ENCODE results near the gene MPV17L. TPM values are rescaled to one million over a fixed set of nuclear protein-coding genes. Genes with fewer than 3 reads are reported as not detected.
A peak's percentile ranks its signal among the peaks of the same experiment; 100 is the strongest.
"Not testable (repeated sequence)": the region's sequence is repeated elsewhere in the genome, so short reads cannot be mapped to it uniquely, and the experiment has no call there.

The MPV17L gene
- total RNA-seq, 1 experiment from 2014 or later, result not detected

- DNase-seq (ENCODE audit: low read depth), result peak; percentile 38
- in situ Hi-C loops (cut with HindIII; ENCODE audit: low pct_unique_long_range_greater_than_20kb, low sequenced_read_pairs), result loop anchor here (25.0 kb wide), 1 partner anchor 109 kb away; no protein-coding TSS in a partner anchor
Observed at GRCh38 chr16:15403392-15403995, 7.9 kb downstream of the MPV17L start.

DNA sequence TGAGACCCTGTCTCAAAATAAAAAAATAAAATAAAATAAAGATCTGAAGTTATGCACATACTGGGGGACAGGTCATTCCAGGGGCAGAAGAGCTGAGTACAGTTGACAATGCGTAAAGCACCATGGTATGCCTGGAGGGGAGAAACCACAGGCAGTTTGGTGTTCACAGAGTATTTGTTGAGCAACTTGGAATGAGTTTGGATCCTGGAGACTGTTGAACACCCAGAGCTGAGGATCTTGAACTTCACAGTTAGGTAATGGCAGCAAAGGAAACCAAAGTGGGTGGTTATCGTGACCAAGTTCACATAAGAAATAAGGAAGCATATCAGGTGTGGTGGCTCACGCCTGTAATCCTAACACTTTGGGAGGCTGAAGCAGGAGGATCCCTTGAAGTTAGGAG lies 8.5 kb downstream of the MPV17L start:
- DNase-seq (ENCODE audit: low read depth), result not testable (repeated sequence)
- in situ Hi-C loops (cut with HindIII; ENCODE audit: low pct_unique_long_range_greater_than_20kb, low sequenced_read_pairs), result loop anchor here (25.0 kb wide), 1 partner anchor 108 kb away; no protein-coding TSS in a partner anchor

DNA sequence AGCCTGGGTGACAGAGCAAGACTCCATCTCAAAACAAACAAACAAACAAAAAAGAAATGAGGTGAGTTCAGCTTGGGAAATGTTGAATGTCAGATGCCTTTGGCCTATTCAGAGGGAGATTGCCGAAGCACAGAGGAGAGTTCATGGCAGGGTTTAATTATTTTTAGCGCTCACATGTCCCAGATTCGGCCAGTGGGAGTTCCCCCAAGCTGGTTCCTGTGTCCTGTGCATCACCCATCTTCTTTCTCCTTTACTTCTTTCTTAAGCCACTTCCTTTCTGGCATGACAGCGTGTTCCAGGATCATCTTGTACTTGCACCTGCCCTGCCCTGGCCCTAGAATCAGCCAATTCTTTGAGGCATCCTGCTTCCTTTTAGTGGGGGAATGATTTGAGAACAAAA lies 9.2 kb downstream of the MPV17L start:
- in situ Hi-C loops (cut with HindIII; ENCODE audit: low pct_unique_long_range_greater_than_20kb, low sequenced_read_pairs), result loop anchor here (25.0 kb wide), 1 partner anchor 108 kb away; no protein-coding TSS in a partner anchor

DNA sequence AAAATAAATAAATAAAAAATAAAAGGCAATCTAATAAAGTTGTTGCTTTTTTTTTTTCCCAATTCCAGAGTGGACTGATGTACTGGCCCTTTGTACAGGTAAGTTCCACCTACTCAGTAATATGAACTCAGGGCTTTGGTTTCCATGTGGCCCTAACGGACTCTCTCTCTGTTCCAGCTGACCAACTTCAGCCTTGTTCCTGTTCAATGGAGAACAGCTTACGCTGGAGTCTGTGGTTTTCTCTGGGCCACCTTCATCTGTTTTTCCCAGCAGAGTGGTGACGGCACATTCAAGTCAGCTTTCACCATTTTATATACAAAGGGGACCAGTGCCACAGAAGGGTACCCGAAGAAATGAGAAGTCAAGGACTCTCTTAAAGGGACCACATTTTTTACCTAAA lies 12.2 kb downstream of the MPV17L start:
- in situ Hi-C loops (cut with HindIII; ENCODE audit: low pct_unique_long_range_greater_than_20kb, low sequenced_read_pairs), result loop anchor here (25.0 kb wide), 1 partner anchor 105 kb away; no protein-coding TSS in a partner anchor
- DNase-seq (ENCODE audit: low read depth), result peak; percentile 47

More for the DNA sequence above, 9.2 kb downstream of the MPV17L start:
- DNase-seq (ENCODE audit: low read depth), result no peak

GRCh38 chr16:15409476-15409875 lies 13.9 kb downstream of the MPV17L start:
- DNase-seq (ENCODE audit: low read depth), result not testable (repeated sequence)
- in situ Hi-C loops (cut with HindIII; ENCODE audit: low pct_unique_long_range_greater_than_20kb, low sequenced_read_pairs), result loop anchor here (25.0 kb wide), 1 partner anchor 103 kb away; no protein-coding TSS in a partner anchor

DNA sequence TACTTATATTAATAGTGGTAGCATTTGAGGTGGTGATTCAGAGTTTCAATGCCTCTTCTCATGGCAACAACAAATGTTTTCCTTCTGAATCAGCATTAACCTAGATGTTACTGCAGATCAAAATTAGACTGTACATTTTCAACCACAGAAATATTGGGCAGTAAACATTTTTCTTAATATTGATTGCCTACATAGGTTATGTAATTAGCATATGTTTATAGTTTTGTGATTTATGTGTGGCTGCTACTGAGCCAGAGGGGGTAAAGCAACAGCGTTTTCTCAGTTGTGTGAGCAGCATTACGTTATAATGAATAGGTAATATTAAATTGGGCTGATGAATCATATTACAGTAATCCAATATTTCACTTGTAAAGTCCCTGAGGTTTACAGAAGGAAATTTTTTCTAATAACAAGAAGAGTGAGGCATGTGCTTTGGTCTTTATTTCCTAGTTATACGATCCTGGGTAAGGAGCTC lies 20.0 kb downstream of the MPV17L start:
- in situ Hi-C loops (cut with HindIII; ENCODE audit: low pct_unique_long_range_greater_than_20kb, low sequenced_read_pairs), result loop anchor here (25.0 kb wide), 1 partner anchor 97 kb away; no protein-coding TSS in a partner anchor

GRCh38 chr16:15417197-15417596 lies 21.6 kb downstream of the MPV17L start:
- in situ Hi-C loops (cut with HindIII; ENCODE audit: low pct_unique_long_range_greater_than_20kb, low sequenced_read_pairs), result loop anchor here (25.0 kb wide), 1 partner anchor 95 kb away; no protein-coding TSS in a partner anchor
- DNase-seq (ENCODE audit: low read depth), result no peak

More for the DNA sequence above, 20.0 kb downstream of the MPV17L start:
- DNase-seq (ENCODE audit: low read depth), result peak; percentile 16

- in situ Hi-C loops (cut with HindIII; ENCODE audit: low pct_unique_long_range_greater_than_20kb, low sequenced_read_pairs), result loop anchor here (25.0 kb wide), 1 partner anchor 94 kb away; no protein-coding TSS in a partner anchor
- DNase-seq (ENCODE audit: low read depth), result no peak
Observed at GRCh38 chr16:15418206-15418605, 22.7 kb downstream of the MPV17L start.

- in situ Hi-C loops (cut with HindIII; ENCODE audit: low pct_unique_long_range_greater_than_20kb, low sequenced_read_pairs), result loop anchor here (25.0 kb wide), 1 partner anchor 91 kb away; no protein-coding TSS in a partner anchor
- not testable (repeated sequence) for DNase-seq (ENCODE audit: low read depth)
Observed at GRCh38 chr16:15421696-15422095, 26.1 kb downstream of the MPV17L start.

- no peak for DNase-seq (ENCODE audit: low read depth)
- in situ Hi-C loops (cut with HindIII; ENCODE audit: low pct_unique_long_range_greater_than_20kb, low sequenced_read_pairs), result loop anchor here (25.0 kb wide), 1 partner anchor 90 kb away; no protein-coding TSS in a partner anchor
Observed at GRCh38 chr16:15422222-15422621, 26.7 kb downstream of the MPV17L start.

- in situ Hi-C loops (cut with HindIII; ENCODE audit: low pct_unique_long_range_greater_than_20kb, low sequenced_read_pairs), result no loop called here
Observed at GRCh38 chr16:15425861-15426260, 30.3 kb downstream of the MPV17L start.

DNA sequence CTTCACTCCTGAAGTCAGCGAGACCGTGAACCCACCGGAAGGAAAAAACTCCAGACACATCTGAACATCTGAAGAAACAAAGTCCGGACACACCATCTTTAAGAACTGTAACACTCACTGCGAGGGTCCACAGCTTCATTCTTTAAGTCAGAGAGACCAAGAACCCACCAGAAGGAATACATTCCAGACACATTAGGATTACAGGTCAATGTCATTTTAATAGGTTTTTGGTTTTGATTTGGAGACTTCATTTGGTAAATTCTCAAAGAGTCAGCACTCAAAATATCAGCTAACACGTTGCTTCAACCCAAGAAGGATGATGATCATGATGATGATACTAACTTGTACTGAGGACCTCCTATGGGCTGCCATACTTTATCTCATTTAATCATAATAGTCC lies 31.2 kb downstream of the MPV17L start:
- no peak for DNase-seq (ENCODE audit: low read depth)
- in situ Hi-C loops (cut with HindIII; ENCODE audit: low pct_unique_long_range_greater_than_20kb, low sequenced_read_pairs), result no loop called here

More at GRCh38 chr16:15425861-15426260, 30.3 kb downstream of the MPV17L start:
- DNase-seq (ENCODE audit: low read depth), result peak; percentile 56

GRCh38 chr16:15427648-15428239 lies 32.2 kb downstream of the MPV17L start:
- in situ Hi-C loops (cut with HindIII; ENCODE audit: low pct_unique_long_range_greater_than_20kb, low sequenced_read_pairs), result no loop called here
- peak; percentile 65 for DNase-seq (ENCODE audit: low read depth)

- in situ Hi-C loops (cut with HindIII; ENCODE audit: low pct_unique_long_range_greater_than_20kb, low sequenced_read_pairs); DNase-seq (ENCODE audit: low read depth): not testable (repeated sequence)
Observed at GRCh38 chr16:15430884-15431283, 35.3 kb downstream of the MPV17L start.

DNA sequence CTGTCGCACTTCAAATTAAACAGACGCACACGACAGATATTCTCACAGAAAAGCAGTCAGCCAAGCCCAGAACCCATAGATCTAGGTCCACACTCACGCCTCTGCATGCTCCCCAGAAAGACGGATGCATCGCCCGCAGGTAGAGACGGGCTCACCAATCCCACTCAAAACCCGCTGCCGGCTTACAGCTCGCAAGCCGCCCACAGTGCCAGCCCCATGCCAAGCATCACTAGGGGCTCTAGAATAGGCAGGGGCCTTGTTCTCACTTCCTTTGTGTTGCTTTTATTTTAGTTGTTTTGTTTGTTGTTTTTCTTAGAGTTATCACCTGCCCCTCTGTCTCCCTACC lies 38.5 kb downstream of the MPV17L start:
- in situ Hi-C loops (cut with HindIII; ENCODE audit: low pct_unique_long_range_greater_than_20kb, low sequenced_read_pairs), result no loop called here
- DNase-seq (ENCODE audit: low read depth), result no peak

DNA sequence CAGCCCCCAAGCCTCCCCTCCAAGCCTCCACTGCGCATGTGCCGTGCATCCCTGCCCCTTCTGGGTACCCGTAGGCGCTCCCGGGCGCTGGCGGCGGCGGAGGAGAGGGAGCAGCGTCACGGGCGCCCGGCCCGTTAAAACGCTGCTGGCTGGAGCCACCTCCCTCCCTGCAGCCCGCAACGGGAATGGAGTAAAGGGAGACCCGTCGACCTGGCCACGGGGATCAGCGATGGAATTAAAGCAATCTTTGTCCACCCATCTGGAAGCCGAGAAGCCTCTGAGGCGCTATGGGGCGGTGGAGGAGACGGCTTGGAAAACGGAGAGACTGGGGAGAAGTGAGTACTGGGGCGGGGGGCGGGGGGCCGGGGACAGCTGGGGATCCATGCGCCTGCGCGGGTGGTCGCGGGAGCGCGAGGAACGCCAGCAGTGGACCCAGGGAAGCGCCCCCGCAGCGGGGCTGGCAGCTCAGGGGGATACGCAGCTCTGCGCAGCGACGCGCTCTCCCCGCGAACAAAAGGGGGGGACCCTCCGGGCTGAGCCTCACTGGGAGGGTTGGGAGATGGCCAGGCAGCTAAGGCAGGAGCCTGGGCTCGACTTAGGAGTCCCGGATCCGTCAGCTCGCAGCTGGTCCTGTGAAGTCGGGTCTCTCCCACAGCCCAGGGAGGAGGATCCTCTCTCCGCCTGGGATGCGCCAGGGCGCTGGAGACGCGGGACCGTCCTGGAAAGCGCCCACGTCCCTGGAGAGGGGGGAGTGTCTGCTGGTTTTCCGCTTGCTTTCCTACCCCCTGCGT lies 39.1 kb downstream of the MPV17L start, which contains the start of gene BMERB1:
TSS of gene BMERB1 (plus strand) at position 164 of the 791 bp plus-strand sequence. CDS start at position 230, 66 bp downstream.
- peak; percentile 70 for DNase-seq (ENCODE audit: low read depth)
- in situ Hi-C loops (cut with HindIII; ENCODE audit: low pct_unique_long_range_greater_than_20kb, low sequenced_read_pairs), result no loop called here

- in situ Hi-C loops (cut with HindIII; ENCODE audit: low pct_unique_long_range_greater_than_20kb, low sequenced_read_pairs), result no loop called here
- DNase-seq (ENCODE audit: low read depth), result peak; percentile 40
Observed at GRCh38 chr16:15435216-15435864, 39.8 kb downstream of the MPV17L start.

- in situ Hi-C loops (cut with HindIII; ENCODE audit: low pct_unique_long_range_greater_than_20kb, low sequenced_read_pairs), result no loop called here
- no peak for DNase-seq (ENCODE audit: low read depth)
Observed at GRCh38 chr16:15439102-15439501, 43.5 kb downstream of the MPV17L start.
